ENCODE data around the gene SHC4. TPM values are rescaled to one million over a fixed set of nuclear protein-coding genes. Genes with fewer than 3 reads are reported as not detected.
"Not testable (repeated sequence)": the region's sequence is repeated elsewhere in the genome, so short reads cannot be mapped to it uniquely, and the experiment has no call there.

The SHC4 gene
- total RNA-seq, 1 donor from 2014 or later: not detected

GRCh38 chr15:48916721-48917120 is 47.0 kb downstream of the SHC4 start:
- no peak for ATAC-seq

DNA sequence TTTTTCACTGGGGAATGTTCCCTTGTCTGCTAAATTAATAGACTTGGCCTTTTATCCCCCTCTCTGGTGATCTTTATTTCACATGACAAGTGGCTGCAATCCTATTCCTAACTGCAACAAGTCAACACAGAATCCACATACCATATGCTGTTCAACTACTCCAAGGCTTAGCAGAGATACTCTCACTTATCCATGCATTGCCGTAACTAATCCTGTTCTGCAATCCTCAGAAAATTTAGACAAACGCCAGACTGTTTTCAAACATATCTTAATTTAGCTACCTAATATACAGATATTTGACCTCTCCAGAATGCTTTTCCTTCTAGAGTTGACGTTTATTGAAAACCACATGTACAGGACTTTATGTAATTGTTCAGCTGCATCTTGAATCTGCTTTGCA is 47.9 kb downstream of the SHC4 start:
- ATAC-seq: no peak

DNA sequence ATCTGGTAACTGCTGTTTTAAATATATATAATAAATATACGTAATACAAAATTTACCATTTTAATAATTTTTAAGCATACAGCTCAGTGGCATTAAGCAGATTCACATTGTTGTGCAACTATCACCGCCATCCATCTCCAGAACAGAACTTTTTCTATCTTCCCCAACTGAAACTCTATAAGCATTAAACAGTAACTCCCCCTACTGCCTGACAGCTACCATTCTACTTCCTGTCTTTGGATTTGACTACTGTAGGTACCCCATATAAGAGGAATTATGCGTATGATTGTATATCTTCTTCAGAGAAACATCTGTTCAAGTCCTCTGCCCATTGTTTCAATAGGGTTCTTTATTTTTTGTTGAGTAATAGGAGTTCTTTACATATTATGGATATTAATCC is 49.0 kb downstream of the SHC4 start:
- ATAC-seq: no peak

GRCh38 chr15:48913141-48913540 is 50.6 kb downstream of the SHC4 start:
- no peak for ATAC-seq

DNA sequence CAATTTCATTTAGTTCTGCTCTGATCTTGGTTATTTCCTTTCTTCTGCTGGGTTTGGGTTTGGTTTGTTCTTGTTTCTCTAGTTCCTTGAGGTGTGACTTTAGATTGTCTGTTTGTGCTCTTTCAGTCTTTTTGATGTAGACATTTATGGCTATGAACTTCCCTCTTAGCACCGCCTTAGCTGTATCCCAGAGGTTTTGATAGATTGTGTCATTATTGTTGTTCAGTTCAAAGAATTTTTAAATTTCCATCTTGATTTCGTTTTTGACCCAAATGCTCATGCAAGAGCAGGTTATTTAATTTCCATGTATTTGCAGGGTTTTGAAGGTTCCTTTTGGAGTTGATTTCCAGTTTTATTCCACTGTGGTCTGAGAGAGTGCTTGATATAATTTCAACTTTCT is 53.2 kb downstream of the SHC4 start:
- not testable (repeated sequence) for ATAC-seq

- not testable (repeated sequence) for ATAC-seq
Measured at GRCh38 chr15:48909313-48909712, 54.4 kb downstream of the SHC4 start.

DNA sequence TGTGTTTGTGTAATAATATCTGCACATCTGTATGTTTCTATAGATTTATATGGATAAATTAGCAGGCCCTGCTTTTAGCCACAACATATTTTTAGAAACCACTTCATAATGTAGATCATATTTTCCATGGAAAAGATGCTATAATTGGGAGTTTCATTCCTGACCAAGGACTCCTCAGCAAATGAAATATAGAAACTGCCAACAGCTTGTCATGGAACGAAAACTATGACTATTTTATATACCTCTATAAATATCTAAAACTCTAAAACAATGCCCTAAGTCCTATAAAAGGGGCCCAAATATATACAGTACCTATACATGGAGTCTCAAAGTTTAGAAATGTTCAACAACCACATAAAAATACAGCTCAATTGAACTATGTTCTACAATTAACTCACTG is 57.9 kb downstream of the SHC4 start:
- no peak for ATAC-seq

DNA sequence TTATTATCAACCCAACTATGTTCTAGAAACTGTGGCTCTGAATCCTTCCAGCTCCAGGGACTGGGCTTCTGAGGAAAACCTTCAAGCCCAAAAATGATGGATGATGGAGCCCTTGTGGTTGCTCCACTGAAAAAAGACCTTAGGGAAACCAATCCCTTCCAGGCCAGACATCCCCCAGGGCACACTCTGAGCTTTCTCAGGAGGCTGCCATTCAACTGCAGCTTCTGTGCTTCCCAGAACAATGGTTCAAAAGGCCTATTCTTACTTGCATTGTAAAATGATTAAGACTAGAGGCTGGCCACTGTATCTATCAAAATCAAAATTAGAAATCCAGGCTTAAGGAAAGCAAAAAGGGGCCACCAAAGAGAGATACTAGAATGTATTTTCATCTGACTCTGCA is 58.5 kb downstream of the SHC4 start:
- ATAC-seq: no peak

DNA sequence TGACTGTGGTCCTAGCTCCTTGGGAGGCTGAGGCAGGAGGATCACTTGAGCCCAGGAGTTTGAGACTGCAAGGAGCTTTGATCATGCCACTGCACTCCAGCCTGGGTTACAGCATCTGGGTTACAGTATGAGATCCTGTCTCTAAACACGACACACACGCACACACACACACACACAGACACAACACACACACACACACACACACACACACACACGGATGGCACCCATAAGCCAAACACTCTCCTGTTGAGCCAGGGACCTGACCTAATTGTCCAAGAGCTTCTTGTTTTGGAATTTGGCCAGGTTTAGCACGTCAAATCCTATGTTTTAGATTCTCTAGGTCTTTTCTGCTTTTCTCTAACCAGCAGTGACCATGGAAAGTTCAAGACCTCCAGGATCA is 59.0 kb downstream of the SHC4 start:
- no peak for ATAC-seq

DNA sequence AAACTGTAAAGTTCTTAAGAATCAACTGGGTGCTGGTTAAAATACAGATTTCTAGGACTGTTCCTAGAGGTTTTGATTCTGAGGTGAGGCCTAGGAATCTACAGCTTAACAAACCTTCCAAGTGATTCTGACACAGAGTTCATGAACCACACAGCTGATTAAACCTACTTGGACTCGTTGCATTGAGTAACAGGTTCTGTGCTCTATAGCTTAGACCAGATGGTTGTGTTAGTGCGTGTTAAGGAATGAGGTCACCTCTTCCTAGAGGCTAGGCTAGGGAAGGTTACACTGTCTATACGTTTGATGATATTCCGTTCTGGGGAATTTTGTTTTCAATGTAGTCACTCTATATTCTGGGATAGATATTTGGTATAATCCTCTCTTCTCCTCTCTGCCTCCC is 63.9 kb downstream of the SHC4 start:
- ATAC-seq: no peak

GRCh38 chr15:48898446-48898845 is 65.3 kb downstream of the SHC4 start:
- no peak for ATAC-seq

DNA sequence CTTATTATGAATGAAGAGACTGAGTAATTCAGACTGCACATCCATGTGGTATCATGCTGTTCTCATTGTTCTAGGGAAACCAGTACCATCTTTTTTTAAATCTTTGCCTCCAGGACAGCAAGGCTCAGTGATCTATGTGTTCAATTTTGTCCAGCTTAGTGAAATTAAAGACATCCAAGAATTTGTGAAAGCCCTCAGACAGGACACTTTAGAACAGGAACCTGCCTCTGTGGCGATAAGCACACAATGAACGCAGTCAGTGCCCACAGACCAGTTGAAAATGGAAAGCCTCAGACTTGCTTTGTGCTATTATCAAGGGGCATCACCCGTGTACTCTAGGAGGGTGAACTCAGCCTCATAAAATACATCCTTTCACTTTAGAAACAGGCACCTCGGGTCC is 65.7 kb downstream of the SHC4 start:
- ATAC-seq: no peak

DNA sequence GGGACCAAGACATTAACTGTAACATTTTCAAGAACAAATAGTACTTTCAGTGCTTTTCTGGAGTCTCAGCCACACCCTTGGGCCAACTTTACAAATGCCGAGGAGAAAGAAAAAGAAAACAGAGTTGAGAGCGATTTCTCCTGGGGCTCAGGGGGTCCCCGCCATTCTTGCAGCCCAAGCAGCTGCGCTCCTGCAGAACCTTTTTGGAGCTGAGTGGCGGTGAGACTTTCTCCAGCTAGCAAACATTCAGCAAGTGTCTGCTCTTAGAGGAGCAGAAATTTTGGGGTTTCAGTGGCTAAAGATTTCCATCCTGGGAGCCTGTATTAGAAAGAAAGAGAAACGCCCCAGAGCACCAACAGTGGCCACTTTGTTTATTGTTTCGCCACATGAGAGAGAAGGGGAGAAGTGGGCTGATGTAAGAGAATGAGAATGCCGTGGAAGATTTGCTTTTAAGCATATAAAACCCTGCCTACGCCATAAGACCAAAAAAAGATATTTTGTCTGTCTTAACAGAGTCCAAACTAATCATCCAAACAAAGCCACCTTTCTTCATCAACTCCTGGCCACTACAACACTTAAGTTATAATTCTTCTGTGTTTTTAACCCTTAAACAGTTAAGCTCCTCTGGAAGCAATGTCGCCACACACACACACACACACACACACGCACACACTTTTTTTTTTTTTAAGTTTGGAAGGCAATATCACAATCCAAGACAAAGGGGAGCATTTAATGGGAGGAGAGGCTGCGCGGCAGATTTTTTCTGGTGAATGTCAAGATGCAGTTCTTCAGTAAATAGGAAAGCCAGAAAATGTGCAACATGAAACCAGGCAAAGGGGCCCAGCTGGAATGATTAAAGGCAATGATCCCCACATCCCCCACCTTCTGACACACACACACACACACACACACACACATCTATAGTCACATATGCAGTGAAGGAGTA is 66.6 kb downstream of the SHC4 start:
- ATAC-seq: no peak

- ATAC-seq: no peak
Measured at GRCh38 chr15:48893311-48893710, 70.4 kb downstream of the SHC4 start.

GRCh38 chr15:48891232-48891765 is 72.4 kb downstream of the SHC4 start:
- ATAC-seq: no peak

GRCh38 chr15:48890375-48890972 is 73.2 kb downstream of the SHC4 start:
- ATAC-seq: no peak

DNA sequence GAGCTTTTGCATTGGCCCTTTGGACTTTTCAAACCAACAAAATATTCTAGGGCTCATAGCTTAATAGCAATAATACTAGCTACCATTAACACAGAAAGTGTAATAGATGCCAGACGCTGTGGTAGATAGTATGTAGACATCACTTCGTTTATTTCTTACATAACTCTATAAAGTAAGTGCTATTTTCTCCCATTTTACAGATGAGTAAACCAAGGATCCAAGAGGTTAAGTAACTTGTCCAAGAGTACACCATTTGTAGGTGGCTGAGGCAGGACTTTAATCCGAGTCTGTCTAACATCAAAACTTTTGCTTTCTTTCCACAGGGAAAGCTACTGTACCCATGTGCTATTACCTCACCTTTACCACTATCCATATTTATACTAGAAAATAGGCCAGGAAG is 73.8 kb downstream of the SHC4 start:
- no peak for ATAC-seq

GRCh38 chr15:48888836-48889235 is 74.9 kb downstream of the SHC4 start:
- ATAC-seq: no peak

DNA sequence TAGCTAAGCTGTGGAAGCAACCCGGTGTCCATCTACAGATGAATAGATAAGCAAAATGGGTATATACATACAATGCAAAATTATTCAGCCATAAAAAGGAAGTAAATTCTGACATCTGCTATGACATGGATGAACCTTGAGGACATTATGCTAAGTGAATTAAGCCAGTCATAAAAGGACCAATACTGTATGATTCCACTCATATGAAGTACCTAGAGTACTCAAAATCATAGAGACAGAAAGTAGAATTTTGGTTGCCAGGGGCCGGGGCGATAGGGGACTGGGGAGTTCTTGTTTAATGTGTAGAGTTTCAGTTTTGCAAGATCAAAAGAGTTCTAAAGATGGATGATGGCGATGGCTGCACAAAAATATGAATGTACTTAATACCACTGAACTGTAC is 75.5 kb downstream of the SHC4 start:
- ATAC-seq: no peak

GRCh38 chr15:48887144-48887543 is 76.6 kb downstream of the SHC4 start:
- no peak for ATAC-seq

GRCh38 chr15:48883699-48884098 is 80.0 kb downstream of the SHC4 start:
- ATAC-seq: no peak

DNA sequence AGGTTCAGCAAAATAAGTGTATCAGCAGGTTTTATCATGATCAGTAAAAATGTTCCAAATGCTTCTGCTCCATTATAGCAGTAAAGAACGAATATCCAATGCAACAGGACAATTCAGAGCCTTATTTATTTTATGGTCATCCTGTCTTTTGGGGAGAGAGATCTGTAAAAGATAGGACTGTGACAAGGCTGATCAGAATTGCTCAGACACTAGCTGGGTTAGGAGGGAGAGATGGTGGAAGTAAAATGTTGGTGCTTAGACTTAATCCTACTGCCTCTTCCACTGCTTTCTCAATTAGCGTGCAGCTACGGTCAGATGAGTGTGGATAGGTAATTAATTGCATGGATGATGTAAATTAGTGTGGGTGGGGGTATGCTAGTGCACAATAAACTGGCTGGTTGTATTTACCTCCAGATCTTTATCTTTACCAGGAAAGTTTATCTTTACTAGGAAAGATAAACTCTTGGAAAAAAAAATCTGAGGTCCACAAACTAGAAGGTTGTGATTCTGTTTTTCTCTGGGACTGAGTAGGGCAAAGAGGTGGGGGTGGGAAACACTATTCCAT is 83.6 kb downstream of the SHC4 start:
- no peak for ATAC-seq

Data from esophagus mucosa (tissue), 1 donor.